T47D (cell line): ENCODE data around the gene MRPL53.

Source experiments
- DNase-seq, 2 experiments: peaks; one replicate each; pipeline versions ENCODE4 v3.0.0 to v3.0.0-alpha.2; 2011 to 2012; ENCODE audit warnings: low read depth in 1 of 2, low spot score in 1 of 2
- JUND ChIP-seq: IDR thresholded peaks from 2 replicates; pipeline ENCODE4 v1.6.1; 2012; ENCODE audit warnings: low read depth
- in situ Hi-C: cut with HindIII; loops from 2 replicates; pipeline ENCODE4 v1.10.0; 2016; ENCODE audit warnings: low sequenced_read_pairs, low pct_unique_long_range_greater_than_20kb

Gene MRPL53

DNA sequence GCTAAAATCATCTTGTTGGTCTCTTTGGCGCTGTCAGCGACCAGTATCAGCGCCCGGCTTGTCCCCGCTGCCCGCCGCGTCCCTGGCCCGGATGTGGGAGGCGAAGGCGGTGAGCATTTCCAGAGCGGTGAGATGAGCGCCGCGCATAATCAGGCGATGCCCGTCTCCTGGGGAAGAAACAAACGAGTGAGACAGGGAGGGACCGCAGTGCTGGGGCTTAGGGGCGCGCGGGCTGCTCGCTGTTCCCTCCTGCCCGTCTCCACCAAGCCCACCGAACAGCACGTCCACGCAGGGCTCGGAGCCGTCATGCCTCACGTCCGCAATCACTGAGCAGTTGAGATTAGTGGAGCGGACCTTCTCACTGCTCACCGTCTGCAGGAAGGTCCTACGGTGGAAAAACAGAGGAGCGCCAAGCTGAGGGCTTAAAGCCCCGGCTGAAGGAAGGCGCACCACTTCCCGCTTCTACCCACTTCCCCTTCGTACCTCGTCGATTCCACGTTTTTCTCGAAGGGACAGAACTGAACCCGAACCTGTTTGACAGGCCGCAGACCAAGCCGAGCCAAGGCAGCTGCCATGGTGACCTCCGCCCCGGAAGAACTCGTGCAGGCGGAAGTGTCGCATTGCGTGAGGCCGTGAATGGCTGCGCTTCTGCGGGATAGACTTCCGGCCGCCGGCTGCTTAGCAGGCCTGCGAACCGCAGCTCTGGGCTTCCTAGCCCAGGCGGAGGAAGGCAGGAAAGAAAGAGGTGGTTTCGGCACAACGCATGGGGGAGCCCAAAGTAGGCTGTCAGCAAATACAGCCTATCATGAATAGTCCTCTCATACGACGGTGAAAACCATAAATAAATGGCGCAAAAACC, at the start of gene MRPL53:
TSS of gene MRPL53 (minus strand) at position 595 of the 859 bp plus-strand sequence. CDS start at position 575, 20 bp downstream.
- DNase-seq, result peak; percentile 21 to 96
- TF ChIP-seq JUND, result peak; percentile 36; the same call in 1 of the 2 replicates
- in situ Hi-C loops, result no loop called here

DNA sequence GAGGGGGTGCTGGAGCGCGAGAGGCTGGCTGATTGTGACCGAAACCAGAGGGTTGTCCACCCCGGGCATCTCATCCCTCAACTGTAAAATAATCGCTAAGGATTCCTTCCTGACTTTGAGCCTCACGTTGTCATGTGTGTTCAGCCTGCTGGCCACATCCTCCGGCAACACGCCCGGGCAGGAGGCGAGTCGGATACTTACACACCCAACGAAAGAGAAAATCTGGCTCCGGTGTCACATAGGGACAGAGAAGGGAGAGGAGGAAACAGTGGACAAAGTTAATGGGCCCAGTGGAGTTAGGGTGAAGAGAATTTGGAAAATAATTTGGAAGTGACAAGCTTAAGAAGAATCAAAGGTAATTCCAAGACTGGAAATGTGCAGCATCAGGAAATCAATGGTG, 44.2 kb upstream of the MRPL53 start:
- in situ Hi-C loops, result no loop called here
- TF ChIP-seq JUND, result no peak
- DNase-seq, result no peak

DNA sequence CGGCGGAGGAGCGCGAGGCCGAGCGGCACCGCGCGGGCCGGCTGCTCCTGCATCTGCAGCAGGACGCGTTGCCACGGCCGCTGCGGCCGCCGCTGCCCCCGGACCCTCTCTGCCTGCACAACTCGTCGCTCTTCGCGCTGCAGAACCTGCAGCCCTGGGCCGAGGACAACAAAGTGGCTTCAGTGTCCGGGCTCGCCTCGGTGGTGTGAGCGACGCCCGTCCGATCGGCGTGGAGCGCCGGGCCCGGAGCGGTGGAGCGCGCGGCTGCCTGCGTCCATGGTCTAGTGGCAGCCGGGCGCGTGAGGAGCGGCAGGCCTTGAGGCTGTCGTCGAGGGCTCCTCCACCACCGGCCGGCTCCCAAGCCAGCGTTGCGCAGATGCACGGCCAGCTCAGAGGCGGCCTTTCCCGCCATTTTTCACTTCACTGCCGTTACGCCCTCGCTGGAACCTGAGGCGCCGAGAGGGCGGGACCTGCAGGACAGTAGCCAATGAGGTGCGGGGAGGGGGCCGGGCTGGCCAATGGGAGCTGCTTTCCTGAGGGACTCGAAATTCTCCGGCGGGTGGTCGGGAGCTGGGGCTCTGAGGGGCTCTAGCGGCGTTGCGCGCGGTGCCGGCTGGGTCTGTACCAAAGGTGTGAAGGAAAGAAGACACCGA, 43.6 kb upstream of the MRPL53 start:
- in situ Hi-C loops, result no loop called here
- no peak for TF ChIP-seq JUND
- no peak for DNase-seq

DNA sequence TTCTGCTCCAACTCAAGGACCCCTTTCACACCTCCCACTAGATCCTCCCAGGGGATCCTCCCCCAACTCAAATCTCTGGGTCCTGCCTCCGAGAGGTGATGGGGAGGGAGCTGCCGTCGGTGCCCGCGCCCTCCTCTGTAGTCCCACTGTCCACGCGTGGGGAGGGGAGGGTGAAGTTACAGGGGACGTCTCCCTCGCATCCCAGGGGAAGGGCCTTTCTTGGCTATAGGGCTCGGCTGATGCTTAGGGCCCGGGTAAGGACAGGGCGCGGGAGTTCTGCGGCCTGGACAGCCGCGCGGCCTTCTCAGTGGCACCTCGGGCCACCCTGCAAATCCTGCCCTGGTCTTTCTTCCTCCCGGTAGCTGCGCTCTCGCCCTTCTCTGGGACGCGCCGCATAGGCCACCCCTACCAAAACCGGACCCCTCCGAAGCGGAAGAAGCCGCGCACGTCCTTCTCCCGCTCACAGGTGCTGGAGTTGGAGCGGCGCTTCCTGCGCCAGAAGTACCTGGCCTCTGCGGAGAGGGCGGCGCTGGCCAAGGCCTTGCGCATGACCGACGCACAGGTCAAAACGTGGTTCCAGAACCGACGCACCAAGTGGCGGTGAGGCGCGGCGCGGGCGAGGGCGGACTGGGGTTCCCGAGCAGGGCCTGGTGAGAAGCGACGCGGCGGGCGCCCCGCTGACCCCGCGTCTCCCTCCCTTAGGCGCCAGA, 42.9 kb upstream of the MRPL53 start:
- in situ Hi-C loops, result no loop called here
- no peak for DNase-seq
- TF ChIP-seq JUND, result no peak

DNA sequence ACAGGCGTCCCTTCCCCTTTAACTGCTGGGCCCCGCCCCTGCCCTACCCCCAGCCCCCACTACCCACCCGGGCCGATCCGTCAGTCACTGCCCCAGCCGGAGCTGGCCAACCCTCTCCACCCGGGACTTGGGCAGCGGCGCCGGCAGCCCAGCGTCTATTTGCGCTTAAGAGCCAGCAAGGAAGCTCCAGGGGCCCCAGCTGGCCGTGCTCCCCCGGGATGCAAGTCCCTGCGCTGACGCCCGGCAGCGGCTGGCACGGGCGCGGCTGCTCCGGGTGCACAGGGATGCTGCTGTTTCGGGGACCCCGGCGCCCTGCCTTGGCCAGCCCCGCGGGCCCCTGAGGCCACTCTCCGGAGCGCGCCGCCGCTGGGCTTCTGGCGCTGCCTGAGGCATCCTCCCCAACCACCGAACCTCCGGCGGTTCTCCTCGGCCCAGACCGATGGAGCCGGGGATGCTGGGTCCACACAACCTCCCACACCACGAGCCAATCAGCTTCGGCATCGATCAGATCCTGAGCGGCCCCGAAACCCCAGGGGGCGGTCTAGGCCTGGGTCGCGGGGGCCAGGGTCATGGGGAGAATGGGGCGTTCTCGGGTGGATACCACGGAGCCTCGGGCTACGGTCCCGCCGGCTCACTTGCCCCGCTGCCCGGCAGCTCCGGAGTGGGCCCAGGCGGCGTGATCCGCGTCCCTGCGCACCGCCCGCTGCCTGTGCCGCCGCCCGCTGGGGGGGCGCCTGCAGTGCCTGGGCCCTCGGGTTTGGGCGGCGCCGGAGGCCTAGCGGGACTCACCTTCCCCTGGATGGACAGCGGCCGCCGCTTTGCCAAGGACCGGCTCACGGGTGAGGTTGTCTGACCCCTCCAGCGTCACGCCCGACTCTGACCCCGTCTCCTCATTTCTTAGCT, 42.1 kb upstream of the MRPL53 start, which contains the start of gene TLX2:
TSS of gene TLX2 (plus strand) at position 83 of the 903 bp plus-strand sequence. CDS start at position 440, 357 bp downstream.
- DNase-seq, result no peak
- in situ Hi-C loops, result no loop called here
- TF ChIP-seq JUND, result no peak

DNA sequence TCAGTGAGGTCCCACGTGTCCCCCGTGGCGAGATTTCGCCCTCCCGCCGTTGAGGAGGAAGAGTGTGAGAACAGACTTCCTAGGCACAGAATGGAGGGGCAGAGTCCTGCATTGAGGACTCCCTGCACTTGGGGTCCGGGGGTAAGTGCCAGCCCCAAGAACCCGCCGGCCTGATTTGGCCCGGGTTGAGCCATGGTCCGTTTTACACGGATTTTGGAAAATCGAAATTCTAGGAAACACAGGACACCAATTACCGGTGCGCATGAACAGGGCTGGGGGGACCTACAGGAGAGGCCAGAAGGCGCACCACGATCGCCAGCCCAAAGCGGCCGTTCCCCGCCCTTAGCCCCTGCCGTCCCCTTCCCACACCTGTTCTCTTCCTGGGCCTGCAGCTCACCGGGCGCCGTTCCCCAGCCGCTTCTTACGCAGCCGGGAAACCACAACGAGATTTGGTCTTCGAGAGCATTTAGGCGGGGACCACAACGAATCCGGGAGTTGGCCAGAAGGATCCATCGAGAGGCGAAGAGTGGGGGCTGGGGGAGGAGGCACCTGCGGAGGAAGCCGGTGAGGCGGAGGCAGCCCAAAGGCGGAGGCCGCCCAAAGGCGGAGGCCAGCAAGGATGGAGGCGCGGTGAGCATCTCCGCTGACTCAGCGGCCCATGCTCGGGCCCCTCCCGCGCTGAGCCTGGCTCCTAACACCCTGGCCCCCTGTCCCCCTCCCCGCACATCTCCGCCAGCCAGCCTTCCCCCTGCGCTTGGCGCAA, 41.3 kb upstream of the MRPL53 start:
- DNase-seq, result no peak
- in situ Hi-C loops, result no loop called here
- no peak for TF ChIP-seq JUND

DNA sequence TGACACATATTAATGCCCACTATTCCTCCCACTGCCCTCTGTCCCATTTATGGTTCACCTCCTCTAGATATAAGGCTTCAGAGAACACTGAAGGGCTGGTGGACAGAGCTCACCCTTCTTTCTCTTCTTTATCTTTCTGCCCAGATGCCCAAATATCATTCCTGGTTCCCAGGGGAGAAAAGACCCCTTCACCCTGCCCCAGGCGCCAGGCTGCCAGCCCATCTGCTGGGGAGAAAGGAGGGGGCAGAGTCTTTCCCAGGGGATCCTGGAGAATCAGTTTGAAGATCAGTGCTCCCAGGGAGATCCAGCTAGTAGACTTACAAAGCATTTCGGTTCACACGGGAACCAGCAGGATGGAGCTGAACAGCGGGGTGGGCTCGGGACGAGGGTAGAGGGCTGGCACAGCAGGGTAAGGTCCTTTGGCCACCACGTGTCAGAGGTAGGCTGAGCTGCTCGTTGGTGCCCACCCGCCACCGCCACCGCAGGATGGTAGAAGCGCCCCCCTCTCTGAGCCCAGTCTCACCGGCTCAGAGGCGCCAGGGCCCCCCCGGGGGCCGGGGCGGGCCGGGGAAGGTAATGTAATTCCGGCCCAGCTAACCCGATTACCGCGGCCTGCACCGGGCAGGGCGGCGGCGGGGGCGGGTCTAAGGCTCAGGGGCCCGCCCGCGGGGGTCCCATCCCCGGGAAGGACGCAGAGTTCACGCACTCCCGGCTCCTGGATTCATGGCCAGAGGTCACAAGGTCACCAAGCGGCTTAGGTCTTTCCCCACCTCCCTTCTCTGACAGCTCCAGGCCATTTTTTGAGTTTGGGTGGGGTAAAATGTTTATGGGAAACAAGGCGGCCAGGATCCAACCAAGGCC, 40.5 kb upstream of the MRPL53 start:
- no peak for TF ChIP-seq JUND
- DNase-seq, result no peak
- in situ Hi-C loops, result no loop called here

DNA sequence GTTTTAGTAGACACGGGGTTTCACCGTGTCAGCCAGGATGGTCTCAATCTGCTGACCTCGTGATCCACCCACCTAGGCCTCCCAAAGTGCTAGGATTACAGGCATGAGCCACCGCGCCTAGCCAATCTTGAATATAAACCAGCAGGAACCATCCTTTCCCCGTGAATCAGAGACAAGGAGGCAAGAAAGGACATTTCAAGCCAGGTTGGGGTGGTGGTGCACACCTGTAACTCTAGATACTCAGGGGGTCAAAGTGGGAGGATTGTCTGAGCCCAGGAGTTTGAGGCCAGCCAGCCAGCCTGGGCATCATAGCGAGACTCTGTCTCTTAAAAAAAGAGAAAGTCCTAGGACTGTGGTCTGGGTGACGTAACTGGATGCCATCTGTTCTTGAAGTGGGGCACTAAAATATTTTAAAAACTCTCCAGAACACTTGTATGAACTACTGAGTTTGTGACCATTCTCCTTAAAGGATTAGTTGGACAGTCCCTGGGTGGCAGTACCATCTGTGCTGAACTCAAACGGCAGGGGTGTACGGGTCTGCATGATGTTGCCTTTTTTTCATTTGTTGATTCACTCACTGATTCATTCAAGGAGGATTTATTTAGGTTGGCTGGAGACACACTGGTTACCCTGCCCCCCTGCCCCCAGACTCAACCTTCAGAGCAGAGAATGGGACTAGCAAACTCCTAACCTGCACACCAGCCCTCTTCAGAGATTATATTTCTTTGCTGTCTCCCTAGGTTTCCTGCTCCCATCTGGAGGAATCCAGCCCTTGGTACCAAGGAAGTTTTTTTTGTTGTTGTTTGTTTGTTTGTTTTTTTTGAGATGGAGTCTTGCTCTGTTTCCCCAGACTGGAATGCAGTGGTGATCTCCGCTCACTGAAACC, 38.9 kb upstream of the MRPL53 start:
- in situ Hi-C loops, result no loop called here
- TF ChIP-seq JUND, result no peak
- no peak for DNase-seq

DNA sequence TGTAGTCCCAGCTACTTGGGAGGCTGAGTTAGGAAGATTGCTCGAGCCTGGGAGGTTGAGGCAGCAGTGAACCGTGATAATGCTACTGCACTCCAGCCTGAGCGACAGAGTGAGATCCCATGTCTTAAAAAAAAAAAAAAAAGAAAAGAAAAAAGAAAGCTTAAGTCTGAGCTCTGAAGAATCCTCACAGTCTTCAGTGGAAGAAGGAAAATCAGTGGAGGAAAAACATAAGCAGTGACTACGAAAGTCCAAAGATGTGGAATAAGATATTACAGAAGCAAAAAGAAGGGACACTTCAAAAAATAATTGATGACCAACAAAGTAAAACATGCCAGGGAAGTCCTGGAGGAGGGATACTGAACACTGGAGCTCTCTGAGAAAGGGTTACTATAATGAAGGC, 37.8 kb upstream of the MRPL53 start:
- no peak for TF ChIP-seq JUND
- in situ Hi-C loops, result no loop called here

More for the DNA sequence above, 37.8 kb upstream of the MRPL53 start:
- no peak for DNase-seq
